NCI-H524 treated with DMSO at 0.1 percent for 48 hours (cell line): Measurements from ENCODE around the gene TMEM164.

Experiments
- DNase-seq: peaks from one replicate; lab custom pipeline; 2025; lab: John Stamatoyannopoulos, UW

The TMEM164 gene

DNA sequence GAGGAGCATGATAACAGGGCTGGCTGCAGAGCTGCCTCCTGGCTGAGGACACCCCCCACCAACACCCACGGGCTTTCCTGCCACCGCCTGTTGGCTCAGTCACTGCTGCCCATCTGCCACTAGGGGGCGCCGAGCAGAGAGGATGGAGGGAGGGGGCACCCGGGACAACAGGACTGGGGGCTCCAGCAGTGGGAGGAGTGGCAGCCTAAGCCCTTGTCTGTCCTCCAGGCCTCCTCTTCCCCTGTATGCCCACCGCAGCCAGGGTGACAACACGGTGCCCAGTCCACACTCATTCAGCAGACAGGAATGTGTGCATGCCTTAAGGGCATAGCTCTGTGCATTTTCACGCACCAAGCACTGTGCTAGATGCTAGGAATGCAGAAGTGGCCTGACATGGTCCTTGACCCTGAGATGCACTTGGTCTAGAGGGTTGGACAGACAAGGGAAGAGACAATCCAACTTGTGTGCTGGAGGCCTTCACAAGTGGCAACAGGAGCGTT is 165.1 kb downstream of the TMEM164 start:
- DNase-seq: no peak

DNA sequence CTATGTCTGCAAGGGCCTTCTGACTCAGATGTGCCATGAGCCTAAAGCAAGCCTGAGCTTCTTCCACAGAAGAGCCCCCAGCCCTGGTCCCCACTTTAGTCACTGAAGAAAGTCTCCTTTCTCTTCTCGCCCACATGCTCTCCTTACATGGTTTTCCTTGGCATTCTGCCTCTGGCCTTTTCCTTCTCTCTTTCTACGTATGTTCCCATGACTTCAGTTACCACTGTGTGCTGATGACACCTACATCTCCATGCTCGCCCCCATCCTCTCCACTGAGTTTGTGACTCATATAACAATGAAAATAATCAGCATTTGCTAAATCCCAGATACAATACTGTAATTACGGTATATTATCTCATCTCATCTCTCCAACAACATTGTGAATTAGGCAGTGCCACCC is 165.7 kb downstream of the TMEM164 start:
- DNase-seq: no peak

DNA sequence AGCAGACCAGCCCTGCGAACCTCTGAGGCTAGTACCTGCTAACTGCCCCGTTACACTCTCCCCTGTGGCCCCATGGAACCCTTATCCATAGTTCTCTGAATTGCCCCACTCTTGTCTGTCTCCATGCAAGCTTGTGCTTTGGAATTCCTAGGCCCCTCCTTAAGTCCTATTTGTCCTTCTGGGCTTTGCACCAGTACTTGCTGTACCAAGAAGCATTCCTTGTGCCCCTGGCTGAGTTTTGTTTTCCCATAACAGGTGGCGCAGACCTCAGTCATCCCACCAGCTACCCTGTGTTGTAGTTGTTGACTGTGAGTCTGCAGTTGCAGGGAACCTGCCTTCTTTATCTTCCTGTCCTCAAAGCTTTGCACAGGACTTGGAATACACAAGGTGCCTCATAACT is 167.1 kb downstream of the TMEM164 start:
- DNase-seq: no peak

DNA sequence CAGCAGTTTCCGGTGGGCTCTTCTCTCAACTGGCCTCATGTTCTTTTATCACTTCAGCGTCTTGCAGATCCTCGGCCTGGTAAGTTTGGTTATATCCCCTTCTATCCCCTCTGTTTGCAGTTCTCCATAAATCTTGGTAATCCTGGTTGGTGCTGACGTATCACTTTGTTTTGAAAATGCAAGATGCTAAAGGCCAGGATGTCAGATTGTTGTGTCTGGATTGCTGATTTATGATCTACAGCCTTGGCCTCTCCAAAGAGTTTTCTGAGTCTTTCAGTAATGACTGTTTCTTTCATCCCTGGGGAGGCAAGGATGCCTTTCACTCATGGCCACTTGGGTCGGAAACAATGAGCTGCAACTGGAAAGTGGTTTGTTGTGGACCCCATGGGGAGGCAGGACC is 168.5 kb downstream of the TMEM164 start:
- DNase-seq: no peak

DNA sequence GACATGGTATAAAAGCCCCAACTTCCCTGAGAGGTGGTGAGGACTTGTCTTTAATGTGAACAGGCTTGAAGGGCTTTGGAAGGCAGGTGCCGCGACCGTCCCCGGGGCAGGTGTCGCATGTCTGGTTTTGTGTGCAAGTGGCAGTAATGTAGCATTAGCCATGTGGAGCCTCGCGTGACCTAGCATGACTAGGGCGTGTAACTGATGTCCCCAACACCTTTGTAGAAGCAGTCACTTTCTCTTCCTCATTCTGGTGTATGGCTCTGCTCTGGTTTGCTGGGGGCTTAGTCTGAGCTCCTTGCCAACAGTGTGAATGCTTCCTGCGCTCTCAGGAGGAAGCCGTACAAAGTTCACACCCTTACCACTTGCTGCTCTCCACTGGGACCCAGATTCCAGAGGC is 169.3 kb downstream of the TMEM164 start:
- DNase-seq: no peak

DNA sequence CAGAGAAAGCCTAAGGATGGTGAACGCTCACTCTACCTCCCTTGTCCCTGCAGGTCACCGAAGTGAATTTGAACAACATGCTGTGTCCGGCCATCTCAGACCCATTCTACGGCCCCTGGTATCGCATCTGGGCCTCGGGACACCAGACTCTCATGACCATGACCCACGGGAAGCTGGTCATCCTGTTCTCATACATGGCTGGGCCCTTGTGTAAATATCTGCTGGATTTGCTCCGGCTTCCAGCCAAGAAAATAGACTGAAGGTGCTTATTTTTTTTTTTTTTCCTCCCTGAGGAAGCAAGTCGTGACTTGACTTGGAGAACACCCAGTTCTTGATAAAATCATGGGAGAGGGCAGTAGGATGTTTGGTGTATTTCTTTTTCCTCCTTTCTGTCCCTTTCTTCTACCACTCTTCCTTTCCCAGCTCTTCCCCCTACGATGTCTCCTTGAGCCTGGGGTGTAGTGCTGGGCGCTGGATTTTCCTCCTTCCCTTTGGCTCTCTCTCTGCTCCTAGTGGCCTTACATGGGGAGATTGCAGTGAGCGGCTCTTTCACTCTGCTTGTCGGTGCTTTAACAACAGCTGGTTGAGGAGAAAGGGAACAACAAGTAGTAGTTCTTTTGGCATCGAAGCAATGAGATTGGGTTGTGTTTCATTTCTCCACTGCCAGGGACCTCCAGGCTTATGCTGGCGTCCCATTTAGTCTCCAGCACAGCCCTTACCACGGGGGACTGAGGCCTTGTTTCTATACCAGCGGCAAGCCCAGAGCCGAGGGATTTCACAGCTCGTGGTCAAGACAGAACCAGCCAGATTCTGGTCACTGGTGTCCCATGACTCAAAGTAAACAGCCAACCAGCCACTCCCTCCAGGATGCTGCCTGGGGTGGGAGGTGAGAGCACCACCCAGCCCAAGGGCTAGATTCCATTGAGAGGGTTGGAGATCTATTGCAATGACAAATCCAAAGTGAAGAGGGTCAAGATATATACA is 170.6 kb downstream of the TMEM164 start:
- DNase-seq: no peak

DNA sequence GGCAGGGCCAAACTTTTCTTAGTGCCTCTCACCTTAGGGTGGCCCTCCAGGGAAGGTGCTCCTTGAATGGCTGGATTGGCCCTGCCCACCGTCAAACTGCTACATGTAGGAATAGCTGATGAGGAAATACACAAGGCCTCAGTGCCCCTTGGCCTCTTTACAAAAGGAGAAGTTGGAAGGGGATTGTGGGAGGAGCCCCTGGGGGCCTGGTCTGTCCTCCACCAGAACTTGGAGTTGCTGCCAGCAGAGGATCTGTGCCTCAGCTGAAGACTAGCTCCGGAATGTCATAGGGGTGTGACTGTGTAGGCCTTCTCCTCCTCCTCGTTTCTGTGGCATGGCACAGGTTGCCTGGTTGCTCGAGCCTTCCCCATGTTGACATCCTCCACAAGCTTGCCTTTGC is 172.2 kb downstream of the TMEM164 start:
- no peak for DNase-seq

DNA sequence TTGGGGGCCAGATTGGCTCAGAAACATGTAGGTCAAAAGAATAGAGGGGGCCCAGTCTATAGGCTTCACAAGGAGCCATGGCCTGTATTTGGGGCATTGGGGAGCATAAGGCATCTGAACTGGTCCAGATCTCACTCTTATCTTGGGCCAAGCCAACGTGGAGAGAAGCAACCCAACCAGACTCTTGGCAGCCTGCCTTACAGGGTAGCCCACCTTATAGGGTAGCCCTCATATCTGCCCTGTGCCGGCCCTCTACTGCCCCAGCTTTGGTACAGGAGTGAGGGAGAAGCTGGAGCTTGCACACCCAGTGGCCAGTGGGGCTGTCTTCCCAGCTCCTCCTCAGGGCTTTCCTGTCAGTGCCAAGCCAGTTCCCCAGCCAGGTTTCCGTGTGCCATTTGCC is 172.8 kb downstream of the TMEM164 start:
- no peak for DNase-seq

DNA sequence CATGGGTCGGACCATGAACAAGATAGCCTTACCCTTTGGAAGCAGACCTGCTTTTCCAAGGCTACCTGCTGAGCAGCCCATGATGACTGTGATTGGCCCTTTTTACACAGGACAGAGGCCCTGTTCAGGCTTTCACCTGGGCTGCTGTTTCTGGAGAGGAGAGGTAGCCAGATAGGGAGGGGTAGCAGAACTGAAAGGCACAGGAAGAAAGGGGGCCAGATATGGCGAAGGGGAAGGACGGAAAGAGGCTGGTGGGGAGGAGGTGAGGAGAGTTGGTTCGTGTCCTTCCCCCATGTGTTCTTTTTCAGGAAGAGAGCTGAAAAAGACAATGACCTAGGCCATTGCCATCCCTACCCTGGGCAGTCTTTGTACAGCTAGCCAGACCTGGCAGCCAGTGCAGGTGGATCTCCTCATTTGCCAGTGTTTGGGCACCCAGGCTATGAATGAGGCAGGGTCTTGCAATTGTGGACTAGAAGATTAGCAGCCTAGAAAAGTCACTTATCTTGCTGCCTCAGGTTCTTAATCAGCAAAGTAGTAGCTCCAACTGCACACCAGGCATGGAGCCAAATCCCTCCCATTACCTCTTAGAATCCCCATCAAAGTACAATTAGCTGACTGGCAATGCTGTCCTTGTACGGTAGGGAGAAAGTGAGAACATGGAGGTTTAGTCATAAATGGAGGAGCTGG is 175.4 kb downstream of the TMEM164 start:
- DNase-seq: peak; percentile 29

DNA sequence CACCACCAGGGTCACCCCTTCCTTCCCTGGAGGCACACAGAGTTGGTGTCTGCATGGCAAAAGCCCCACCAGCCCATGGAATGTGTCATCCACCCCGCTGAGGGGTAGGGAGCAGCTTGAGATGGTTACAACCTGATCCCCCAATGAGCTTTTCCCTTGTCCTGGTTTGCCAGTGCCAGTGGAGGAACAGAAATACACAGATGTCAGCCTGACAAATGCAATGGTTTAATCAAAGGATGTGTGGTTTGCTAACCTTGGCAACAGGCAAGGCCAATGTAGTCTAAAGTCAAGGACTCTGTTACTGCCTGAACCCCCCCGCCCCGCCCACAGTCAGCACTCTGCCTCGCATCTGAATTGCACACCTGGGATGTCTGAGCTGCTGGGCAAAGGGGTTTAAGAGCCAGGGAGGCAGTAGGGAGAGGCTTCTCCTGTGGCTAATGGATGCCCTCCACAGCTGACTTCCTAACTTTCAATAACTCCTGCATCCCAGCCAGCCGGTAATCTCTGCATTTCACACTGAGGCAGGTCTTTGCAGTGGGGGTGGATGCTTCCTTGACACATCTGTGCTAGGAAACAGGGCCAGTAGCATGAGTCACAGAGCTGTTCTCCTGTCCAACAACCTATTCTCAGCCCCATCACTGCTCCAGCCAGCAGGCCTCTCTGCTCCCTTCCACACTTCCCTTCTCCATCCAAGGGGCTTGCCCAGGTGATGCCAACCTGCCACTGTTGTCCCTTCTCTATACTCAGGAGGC is 177.4 kb downstream of the TMEM164 start:
- no peak for DNase-seq

DNA sequence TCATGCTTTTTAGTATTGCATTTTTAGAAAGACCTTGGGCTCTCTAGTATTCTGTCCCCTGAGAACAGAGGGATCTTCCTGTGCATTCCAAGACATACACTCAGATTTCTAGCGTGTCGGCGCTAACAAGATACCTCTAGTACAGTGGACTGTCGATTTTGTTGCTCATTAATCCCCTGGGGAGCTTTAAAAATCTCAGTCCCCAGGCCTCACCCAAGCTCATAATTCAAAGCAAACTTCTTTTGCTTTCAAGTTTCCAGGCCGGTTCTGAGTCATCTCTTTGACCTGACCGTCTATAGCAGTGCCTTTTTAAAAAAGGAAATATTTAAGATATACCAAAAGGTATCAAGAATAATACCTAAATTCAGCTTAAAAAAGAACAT is 178.0 kb downstream of the TMEM164 start:
- DNase-seq: no peak

DNA sequence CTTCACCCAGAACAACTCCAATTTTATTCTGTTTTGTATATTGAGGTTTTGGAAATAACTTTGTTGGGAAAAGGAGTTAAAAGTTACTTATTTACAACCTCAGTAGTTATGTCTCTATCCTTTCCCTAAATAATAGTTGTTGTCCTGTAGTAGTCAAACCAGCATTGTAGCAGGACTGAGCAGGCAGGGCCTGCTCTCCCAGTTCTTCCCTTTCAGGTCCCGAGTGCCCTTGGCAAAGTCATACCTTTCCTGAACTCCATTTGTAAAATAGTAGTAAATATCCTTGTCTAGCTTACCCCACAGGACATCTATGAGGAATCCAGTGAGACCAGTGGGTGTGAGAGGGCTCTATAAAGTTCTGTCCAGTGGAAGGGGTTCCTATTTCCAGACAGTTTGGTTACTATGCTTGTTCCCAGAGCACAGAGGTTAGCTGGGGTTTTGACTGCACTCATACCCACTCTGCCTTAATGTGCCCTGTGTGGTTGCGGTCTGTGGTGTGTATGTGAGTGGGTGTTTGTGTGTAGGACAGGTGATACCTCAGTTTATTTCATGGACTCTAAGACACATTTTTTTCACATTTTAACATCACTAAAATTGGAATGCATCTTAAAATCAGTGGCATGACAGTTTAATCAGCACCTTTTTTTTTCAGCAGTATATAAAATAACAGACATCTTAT is 178.7 kb downstream of the TMEM164 start:
- DNase-seq: no peak

DNA sequence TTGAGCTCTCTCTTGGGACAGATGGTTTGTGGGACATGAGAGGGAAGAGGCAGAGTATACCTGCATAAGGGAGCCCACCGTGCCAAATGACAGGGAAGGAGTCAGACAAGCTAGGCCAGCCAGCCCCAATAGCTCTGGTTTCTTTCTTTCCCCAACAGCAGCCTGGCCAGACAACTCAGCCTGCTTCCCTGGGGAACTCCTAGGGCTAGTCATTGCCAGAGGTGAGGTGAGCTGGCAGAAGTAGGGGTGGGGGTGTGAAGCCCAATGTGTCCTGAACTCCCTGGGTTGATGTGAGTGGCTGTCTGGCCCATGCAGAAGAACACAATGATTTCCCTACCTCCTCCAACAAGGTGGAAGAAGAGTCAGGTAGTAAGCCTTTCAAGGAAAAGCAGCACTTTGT is 179.4 kb downstream of the TMEM164 start:
- no peak for DNase-seq

DNA sequence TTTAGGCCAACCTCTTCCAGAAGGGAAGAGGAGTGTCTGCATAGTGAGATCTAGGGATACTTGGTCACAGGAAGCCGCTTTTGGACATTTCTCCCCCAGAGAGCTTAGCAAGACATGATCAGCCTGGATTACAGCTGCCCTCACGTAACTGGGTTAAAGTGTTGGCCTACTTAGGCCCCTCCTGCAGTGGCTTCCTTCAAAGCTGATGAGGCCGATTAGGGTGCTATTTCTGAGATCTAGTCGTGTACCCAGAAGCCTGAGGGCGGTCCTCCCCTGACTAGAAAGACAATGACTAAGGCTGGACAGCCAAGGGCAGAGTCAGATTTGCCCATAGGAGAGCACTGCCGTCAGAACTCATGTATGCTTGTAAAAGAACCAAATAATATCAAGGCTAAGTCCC is 180.0 kb downstream of the TMEM164 start:
- no peak for DNase-seq

DNA sequence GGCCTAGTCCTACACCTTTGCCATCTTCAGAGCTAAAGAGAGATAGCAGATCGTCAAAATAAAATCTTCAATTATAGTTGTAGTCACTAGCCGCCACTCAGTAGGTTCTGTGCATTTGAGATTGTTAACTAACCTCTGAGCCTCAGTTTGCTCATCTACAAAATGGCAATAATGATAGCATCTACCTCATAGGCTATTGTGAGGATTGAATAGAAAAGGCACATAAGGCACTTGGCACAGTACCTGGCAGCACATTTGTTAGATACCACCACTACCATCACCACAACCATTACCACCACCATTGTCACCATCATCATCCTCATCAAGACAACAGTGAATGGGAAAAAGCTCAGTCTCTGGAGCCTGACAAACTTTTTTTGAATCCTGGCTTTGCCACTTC is 180.4 kb downstream of the TMEM164 start:
- no peak for DNase-seq

DNA sequence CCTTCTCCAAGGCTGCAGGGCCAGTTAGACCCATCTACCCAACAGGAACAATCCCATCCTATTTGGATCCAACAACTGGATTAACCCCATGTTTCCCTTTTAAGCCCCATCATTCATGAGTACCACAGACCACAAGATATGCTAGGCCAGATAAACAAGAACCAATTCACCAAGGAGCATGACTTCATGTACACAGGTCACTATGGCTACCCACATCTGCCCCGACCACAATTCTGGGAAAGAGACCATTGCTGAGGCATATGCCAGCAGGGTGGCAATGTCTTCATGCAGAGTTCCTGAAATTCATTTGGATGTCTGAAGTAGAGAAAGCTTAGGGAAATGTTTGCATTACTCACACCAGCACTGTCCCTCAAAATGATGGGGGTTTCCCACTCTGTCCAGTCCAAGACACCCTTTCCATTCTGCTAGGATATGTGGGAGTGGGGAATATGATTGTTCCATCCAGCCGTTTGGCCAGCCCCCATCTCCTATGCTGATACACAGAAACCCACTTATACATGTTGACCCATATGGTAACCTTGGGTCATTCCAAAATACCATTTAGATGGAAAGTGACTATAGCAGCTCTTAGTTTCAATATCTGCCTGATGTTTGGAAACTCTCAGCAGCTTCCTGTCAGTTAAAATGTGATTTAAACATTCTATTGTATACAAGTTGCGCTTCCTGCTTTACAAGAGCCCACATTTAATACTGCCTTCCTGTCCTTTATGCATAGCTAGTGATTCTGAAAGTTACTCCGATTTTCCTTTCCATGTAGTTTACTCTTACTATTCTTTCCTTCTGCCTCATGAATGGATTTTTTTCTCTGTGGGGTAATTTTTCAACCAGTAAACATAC is 186.0 kb downstream of the TMEM164 start:
- DNase-seq: no peak

DNA sequence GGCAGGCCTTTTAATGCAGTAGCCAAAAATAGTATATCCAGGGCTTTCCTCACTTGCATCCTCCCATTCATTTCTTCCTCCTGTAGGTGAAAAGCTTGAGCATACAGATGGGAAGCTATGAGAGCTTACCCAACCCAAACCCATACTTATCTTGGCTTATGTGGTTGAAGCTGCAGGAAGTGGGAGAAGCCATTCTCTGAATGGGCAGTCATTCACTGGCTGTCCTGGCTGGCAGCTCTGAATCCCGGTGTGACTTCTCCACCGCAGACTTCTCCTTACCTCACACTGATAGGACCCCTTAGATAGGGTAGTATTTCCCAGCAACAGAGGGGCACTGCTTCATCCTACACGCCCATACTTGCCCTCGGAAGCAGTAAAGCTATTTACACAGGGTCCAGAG is 189.6 kb downstream of the TMEM164 start:
- no peak for DNase-seq

DNA sequence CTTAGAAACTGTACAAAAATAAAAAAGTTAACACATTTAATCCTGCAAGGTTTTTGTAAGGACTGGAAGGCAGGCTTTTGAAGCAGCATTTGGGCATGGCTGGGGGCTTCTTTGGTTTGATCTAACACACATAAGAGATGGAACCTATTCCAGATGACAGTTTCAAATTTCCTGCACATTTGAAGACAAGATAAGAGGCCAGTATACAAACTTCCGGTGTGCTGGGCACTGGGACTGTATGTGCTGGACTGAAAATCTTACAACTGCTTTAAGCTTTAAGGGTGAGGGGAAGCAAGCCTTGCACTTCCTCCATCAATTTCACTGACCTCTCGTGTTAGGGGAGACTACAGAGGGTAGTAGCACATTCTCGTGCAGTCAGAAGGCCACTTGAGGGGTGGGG is 192.1 kb downstream of the TMEM164 start:
- DNase-seq: no peak

DNA sequence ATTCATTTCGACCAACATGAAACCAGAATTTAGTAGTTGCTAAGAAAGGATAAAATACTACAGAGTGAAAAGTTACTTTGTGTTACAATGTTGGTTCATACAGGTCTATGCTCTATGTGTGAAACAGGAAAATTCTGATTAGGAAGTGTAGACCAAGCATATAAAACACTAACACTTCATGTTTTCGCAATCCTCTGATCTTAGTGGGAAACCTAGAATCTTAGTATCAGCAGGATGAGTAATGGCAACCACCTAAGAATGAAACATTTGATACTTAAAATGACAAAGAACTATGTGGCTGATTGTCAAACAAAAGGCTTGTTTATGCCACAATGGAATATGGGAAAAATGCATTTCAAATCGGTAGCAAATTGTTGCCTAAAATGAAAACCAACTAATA is 198.9 kb downstream of the TMEM164 start:
- DNase-seq: no peak

DNA sequence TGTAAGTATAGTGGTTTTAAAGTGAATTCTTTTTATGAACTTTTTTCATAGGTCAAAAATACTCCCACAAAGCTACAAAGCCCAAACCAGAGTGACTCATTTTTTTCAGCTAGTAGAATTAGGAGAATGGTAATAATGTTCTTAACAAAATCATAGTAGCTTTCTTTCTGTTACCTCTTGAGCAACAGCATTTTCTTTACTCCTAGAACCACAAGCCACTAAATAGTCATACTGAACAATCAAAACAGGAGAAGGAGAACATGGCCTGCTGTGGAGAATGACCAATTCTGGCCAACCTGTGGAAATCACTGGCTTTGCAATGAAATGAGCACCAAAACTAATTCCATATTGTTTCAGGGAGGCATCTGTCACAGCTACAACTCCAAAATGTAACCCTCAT is 202.1 kb downstream of the TMEM164 start:
- DNase-seq: no peak

DNA sequence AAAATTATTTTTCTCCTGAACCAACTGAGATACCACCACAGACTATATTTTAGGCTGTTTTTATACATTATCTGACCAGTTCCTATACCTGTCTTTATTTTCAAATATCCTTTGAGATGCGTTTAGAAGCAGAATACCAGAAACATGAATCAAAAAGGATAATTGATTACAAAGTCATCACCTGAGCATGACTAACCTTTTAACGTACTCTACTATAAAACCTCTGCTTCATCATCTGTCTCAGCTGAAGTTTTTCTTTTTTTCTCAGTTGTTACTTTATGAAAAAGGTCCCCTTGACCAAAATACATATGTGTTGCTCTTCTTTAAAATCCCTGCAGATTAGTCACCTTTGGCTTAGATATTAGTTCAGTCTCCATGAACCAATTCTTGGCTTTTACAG is 205.2 kb downstream of the TMEM164 start:
- no peak for DNase-seq
